ENCODE results near the gene ORM1.

The ORM1 gene

GRCh38 chr9:114282507-114282906 is 40.4 kb upstream of the ORM1 start:
- in situ Hi-C loops (cut with HindIII; ENCODE audit: low pct_ligation_motif_present, low sequenced_read_pairs) = no loop called here
- H3K36me3 ChIP-seq (replicated peaks) = no peaks in the 10 kb centered on the region
- H3K27me3 ChIP-seq (replicated peaks) = no peaks in the 10 kb centered on the region
- no peak overlapping the region for H3K27ac ChIP-seq
- no peak for DNase-seq
- TF ChIP-seq CTCF (IDR thresholded peaks at IDR 0.05; ENCODE audit: low read depth, low read length, missing control alignments) = no peak
- H3K4me3 ChIP-seq (ENCODE audit: low read depth, low read length) = no peak overlapping the region

- Histone ChIP-seq H3K27ac (no peak overlapping the region), H3K4me3 (ENCODE audit: low read depth, low read length) (no peak overlapping the region), H3K36me3 (replicated peaks) (no peaks in the 10 kb centered on the region), H3K27me3 (replicated peaks) (no peaks in the 10 kb centered on the region)
- in situ Hi-C loops (cut with HindIII; ENCODE audit: low pct_ligation_motif_present, low sequenced_read_pairs) = no loop called here
- DNase-seq = peak; percentile 59
- no peak for TF ChIP-seq CTCF (IDR thresholded peaks at IDR 0.05; ENCODE audit: low read depth, low read length, missing control alignments)
These were observed 40.0 kb upstream of the ORM1 start for GRCh38 chr9:114282926-114283325.

GRCh38 chr9:114283551-114284111 is 39.3 kb upstream of the ORM1 start:
- in situ Hi-C loops (cut with HindIII; ENCODE audit: low pct_ligation_motif_present, low sequenced_read_pairs) = no loop called here

GRCh38 chr9:114284316-114285060 is 38.4 kb upstream of the ORM1 start:
- H3K27ac ChIP-seq = no peak overlapping the region
- DNase-seq = no peak
- TF ChIP-seq CTCF (IDR thresholded peaks at IDR 0.05; ENCODE audit: low read depth, low read length, missing control alignments) = no peak
- no peaks in the 10 kb centered on the region for H3K36me3 ChIP-seq (replicated peaks)
- in situ Hi-C loops (cut with HindIII; ENCODE audit: low pct_ligation_motif_present, low sequenced_read_pairs) = no loop called here
- no peaks in the 10 kb centered on the region for H3K27me3 ChIP-seq (replicated peaks)
- H3K4me3 ChIP-seq (ENCODE audit: low read depth, low read length) = no peak overlapping the region

More at GRCh38 chr9:114283551-114284111, 39.3 kb upstream of the ORM1 start:
- H3K36me3 ChIP-seq (replicated peaks) = no peaks in the 10 kb centered on the region
- H3K4me3 ChIP-seq (ENCODE audit: low read depth, low read length) = no peak overlapping the region
- H3K27me3 ChIP-seq (replicated peaks) = no peaks in the 10 kb centered on the region
- no peak for TF ChIP-seq CTCF (IDR thresholded peaks at IDR 0.05; ENCODE audit: low read depth, low read length, missing control alignments)
- no peak for DNase-seq
- H3K27ac ChIP-seq = no peak overlapping the region

- no peaks in the 10 kb centered on the region for H3K36me3 ChIP-seq (replicated peaks)
- H3K27me3 ChIP-seq (replicated peaks) = no peaks in the 10 kb centered on the region
- TF ChIP-seq CTCF (IDR thresholded peaks at IDR 0.05; ENCODE audit: low read depth, low read length, missing control alignments) = peak; percentile 40
- no peak overlapping the region for H3K27ac ChIP-seq
- in situ Hi-C loops (cut with HindIII; ENCODE audit: low pct_ligation_motif_present, low sequenced_read_pairs) = no loop called here
- H3K4me3 ChIP-seq (ENCODE audit: low read depth, low read length) = no peak overlapping the region
- peak; percentile 88 for DNase-seq
These were observed 37.6 kb upstream of the ORM1 start for GRCh38 chr9:114285166-114285867.
